ENCODE results near the gene ABR.
"Not testable (repeated sequence)": the region's sequence is repeated elsewhere in the genome, so short reads cannot be mapped to it uniquely, and the experiment has no call there.

Gene ABR

DNA sequence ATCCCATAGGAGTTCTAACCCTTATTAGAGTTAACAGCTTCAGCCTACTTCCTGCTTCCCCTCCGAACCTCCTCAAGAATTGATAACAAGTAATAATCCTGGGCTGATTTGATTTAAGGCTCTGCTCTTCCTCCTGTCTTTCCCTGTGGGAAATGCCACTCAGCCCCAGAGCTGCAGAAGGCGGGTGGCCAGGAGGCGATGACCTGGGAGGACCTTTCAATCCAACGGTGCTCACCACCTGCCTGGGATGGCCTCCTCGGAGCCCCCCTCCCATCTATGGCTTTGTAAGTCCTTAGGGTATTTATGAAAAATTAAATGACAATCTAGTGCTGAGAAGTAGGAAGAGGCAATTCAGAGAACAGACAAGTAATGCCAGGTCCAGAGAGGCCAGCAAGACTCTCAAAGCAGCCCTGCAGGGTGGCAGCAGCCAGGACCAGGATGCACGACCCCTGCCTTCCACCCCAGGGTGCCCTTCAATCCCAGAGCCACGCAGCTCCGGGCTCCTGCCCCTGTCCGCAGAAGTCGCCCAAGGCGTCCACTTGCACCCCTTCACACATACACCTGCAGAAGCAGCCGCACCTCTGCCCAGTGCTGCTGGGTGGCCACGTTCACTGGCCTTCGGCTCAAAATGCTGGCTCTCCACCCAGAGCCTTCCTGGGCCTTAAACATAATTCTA lies 34.3 kb downstream of the ABR start:
- DNase-seq, result no peak

DNA sequence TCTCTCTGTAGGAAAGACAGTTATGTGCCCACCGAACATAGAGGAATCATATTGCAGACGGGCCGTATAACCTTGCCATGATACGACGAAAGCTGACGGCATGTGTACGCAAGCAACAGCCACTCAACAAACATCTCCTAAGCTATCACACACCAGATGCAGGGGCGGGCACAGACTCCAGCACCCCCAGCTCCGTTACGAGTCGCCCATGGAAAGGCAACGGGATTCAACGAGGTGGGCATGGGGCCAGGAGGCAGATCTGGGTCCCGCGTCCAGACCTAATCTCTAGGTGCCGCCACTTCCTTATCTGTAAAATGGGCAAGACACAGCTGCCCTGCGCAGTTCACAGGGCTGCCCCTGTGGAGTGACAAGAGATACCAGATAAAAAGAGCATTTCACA lies 35.6 kb downstream of the ABR start:
- no peak for DNase-seq

DNA sequence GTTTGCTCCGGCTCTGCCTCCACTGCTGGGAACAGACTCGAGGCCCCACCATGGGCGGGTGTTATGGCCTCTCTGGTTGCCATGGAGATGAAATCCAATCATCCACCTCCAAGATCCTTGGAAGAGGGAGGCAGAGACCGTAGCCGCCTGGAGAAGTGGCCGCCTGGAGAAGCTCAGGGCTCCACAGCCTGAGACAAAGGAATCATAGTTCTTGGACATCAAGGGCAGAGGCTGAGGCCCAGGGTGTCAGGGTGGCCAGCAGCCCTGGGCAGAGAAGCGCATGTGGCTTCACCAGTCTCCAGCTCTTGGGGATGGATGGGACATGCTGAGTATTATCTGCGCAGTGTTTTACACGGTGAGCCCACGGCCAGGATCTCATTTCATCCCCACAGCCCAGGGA lies 36.2 kb downstream of the ABR start:
- DNase-seq, result no peak

DNA sequence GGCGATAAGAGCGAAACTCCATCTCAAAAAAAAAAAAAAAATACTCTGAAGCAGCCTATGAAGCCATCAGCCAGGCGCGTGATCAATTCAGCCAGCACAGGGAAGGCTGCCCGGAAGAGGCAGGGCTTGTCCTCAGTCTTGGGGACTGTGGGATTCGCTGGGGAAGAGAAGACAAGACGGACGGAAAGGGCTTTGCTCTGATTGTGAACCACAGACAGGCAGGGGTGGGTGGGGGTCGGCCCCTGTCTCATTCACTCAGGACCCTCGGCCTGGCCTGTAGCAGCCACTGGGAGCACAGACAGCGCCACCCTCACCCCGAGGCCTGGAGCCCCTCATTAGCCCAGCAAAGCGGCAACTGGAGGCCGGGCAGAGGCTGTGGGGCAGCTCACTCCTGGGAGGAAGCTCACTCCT lies 37.2 kb downstream of the ABR start:
- no peak for DNase-seq

DNA sequence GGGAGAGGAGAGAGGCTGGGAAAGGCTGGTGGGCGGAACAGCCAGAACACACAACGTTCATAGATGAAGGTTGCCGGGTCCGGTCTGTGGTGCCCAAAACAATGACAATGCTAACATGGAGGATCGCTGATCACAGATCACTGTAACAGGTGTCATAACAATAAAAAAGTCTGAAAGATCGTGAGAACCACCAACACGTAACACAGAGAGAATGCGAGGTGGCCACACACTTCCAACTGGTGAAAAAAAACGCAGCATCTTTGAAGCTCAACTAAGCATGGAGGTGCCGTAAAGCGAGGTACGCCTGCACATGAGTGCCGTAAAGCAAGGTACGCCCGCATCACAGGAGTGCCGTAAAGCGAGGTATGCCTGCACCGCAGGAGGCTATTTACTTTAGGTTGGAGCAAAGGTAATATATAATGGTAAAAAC lies 42.3 kb downstream of the ABR start:
- DNase-seq, result no peak

DNA sequence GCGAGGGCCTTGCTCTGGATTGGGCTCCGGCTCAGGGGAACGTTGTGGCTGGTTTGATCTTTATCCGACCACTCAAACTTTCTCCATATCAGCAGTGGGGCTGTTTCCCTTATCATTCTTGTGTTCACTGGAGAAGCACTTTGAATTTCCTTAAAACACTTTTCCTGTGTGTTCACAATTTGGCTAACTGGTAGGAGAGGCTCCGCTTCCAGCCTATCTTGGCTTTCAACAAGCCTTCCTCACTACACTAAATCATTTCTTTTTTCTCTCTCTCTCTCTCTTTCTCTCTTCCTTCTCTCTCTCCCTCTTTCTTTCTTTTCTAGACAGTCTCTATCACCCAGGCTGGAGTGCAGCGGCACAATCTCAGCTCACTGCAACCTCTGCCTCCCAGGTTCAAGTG lies 43.0 kb downstream of the ABR start:
- DNase-seq, result no peak

DNA sequence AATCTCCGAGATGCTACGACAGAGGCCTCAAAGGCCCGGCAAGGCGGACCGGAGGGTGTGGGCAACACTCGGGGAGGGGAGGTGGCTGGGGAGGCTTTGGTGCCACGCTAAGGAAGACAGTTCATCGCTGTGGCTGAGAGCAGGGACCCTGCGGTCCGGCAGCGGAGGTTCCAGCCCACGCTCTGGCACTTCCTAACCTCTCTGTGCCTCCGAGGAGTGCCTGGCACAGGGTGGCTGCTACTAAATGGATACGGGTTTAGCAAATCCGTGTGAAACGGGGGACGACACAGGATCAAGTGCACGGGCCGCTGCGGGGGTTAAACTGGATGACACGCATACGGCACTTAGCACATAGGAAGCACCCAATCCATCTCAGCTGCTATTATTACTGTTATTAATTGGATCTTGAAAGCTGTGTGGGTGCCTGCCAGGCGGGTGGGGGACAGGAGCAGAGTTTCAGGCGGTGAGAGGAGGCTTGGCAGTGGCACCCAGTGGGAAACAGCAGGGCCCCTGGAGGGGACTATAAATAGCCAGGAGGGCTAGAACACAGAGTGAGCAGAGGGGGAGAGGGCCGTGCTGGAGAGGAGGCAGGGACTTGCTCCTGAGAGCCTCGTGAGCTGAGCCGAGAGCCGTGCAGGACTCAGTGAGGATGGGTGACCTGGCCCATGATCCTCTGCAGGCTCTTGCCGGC lies 45.0 kb downstream of the ABR start:
- no peak for DNase-seq

DNA sequence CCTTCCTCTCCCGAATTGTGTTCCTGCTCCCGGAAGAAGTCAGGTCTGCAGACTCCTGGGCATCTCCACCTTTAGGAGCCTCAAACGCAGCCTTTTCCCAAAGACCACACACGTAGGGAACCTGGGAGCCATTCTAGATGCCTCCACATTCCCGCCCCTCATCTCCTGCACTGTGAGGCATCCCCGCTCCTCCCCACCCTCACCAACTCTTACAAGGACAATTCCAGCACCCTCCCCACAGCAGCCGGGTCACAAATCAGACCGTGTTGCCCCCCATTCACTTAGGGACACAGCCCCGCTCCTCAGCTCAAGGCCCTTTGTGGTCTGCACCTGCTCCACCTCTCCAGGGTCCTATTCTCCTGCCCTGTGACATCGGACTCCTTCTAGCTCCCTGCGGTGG lies 49.6 kb downstream of the ABR start:
- DNase-seq, result no peak

DNA sequence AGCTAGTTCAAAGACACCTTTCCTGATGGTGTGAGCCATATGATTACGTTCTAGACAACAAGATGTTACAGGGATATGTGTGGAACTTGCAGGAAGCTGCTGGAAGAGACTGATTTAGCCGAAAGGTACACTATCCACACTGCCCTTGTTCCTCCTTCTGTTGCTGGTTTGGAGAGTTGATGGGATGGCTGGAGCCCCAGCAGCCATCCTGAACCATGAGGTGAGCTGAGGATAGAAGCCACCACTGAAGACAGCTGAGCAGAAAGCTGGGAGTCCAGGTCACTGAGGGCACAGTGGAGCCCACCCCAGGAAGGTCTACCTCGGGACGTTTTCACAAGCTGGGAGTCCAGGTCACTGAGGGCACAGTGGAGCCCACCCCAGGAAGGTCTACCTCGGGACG lies 51.3 kb downstream of the ABR start:
- DNase-seq, result not testable (repeated sequence)

DNA sequence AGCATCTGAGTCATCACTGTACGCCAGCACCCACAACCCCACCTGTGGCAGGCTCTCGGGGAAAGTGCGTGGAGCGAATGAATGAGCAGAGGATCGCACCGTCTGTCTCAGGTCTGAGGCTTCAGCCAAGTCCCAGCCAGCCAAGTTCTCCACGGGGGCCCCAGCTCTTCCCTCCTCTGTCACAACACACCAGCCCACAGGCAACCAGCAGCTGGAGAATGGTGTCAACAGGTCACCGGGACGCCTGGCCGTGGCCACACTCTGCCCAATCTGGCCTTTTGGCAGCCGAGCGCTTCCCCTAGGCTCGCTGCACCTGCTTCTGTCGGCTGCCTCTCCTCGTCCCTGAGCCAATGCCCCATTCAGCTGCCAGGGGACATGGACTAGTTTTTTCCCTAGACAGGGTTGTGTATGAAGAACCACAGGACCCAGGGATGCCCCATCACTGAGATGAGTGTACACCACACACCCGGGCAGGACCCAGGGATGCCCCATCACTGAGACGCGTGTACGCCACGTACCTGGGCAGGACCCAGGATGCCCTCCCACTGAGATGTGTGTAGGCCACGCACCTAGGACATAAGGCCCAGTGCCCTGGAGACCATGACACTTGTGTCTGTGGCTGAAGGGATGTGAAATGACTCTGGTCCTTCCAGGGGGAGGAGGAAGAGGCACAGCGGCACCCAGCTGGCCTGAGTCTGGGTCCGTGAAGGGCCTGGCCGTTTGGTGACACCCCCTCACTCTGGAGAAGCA lies 52.8 kb downstream of the ABR start:
- DNase-seq, result no peak

DNA sequence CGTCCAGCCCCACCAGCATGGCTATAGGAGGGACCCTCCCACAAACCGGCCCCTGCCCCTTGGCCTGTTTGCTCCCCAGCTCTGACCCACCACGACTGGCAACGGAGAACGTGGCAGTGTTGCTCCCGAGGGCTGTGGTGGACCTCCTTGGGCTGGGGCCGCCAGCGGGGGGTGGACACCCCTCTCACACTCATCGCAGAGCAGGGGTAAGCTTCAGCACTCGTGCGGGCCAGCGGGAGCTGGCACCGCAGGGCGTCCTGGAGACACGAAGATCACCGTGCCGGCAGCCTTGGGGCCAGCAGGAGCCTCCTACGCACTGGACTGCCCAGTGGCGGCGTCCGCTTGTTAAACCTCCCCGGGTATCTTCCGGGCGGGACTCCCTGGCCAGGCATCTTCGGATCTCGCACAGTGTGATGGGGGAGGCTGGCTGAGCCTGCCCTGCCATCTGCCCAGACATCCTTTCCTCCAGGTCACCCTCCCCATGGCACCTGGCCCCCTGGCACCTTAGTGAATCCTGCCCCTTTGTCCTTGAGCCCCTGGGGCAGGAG lies 53.5 kb downstream of the ABR start:
- DNase-seq, result no peak

DNA sequence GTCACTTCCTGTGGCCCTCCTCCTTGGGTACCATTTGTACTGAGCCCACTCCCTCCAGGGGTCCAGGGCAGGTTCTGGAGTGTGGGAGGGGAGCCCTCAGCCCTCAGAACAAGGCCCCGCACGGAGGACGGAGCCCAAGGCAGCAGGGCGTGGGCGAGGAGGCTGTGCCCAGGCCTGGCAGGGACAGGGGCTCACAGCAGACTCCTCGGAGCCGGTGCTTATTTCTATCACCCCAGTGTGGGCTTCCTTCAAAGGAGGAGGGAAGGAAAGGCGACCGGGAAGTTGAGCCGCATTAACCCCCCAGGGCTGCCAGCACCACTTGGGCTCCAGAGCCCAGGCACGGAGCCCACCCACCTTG lies 54.0 kb downstream of the ABR start:
- DNase-seq, result no peak

DNA sequence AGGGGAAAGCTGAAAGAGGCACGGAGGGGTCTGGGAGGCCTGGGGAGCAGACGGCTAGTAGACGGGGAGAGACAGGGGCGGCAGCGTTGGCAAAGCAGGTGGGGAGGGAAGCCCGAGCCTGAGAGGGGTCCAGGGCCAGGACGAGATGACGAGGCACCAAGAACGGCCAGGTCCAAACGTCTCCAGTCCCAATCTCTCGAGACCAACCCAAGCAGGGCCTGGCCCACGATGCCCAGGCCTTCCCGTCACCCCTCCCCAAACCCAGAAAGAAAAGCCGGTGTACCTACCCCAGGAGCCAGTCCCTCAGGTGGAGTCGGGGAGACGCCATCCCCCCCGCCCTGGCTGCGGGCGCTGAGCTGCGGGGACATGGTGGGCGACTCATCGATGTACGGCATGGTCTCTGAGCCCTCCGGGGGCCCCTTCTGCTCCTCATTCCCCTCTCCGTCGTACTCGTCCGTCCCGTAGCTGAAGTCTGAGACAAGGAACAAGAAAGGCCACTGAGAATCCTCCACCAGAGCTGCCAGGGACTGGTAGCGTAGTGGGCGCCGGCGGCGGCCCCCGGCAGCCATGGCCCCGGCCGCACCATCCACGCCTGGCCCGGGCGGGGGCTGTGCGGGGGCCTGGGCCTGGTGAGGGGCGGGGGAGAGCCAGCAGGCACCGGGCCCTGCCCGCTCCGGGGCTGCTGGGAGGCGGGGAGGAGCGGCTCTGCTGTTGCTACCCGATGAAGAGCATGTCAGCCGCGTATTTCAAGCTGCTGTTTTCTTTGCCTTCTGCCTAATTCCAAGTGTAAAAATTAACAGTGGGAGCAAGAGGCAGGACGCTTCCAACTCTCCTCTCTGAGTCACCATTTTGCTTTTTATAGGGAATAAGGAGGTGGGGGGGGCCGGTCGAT lies 54.6 kb downstream of the ABR start:
- DNase-seq, result no peak

DNA sequence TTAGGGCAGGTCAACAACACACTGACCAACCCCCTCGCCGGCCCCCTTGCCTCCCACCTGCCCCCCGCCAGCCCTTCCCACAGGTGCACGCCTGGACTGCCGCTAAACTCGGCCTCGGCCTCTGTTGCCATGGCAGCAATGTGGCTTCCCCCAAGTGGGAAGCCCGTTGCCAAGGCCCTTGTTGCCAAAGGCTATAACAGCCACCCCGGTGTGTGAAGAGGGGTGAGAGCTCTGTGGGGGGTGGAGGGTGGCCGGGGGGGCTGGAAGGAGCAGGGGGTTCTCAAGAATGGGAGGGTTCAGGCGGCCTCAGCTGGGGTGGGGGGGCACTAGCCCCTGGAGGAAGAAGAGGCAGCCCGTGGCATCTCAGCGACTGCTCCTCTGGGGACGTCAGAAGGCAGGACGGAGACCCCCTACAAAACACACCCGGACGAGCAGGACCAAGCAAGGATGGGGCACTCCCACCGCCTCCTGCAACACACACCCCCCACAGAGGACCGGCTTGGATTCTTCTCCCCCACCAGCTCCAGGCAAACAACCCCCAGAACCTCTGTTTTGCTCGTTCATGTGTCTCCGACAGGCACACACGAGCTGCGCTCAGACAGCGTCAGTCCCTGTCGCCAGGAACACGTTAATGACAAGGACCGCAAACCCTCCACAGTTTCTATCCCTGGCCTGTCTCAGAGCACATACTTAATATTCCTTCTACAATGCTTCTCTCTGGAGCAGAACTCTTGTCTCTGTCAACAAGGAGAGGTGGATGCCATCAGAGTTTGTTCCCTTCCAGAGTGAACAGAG lies 55.7 kb downstream of the ABR start:
- DNase-seq, result no peak

DNA sequence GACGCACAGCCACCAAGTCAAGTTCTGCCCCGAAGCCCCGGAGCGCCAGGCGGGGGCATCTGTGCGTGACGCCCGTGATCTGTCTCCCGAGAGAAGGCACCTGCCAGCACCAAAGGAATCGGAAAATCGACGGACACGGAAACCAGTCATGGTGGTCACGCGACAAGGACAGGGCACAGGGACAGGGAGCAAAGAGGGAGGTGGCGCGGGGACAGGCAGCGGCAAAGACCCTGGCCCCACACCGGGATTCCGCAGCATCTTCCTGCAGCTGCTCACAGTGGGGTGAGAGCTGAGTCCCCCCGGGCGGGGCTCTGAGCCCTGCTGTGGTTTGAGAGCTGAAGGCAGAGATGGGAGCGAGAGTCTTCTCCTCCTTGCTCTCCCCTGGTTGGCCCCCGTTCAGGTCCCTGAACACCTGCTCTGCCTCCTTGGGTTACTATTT lies 56.4 kb downstream of the ABR start:
- no peak for DNase-seq

DNA sequence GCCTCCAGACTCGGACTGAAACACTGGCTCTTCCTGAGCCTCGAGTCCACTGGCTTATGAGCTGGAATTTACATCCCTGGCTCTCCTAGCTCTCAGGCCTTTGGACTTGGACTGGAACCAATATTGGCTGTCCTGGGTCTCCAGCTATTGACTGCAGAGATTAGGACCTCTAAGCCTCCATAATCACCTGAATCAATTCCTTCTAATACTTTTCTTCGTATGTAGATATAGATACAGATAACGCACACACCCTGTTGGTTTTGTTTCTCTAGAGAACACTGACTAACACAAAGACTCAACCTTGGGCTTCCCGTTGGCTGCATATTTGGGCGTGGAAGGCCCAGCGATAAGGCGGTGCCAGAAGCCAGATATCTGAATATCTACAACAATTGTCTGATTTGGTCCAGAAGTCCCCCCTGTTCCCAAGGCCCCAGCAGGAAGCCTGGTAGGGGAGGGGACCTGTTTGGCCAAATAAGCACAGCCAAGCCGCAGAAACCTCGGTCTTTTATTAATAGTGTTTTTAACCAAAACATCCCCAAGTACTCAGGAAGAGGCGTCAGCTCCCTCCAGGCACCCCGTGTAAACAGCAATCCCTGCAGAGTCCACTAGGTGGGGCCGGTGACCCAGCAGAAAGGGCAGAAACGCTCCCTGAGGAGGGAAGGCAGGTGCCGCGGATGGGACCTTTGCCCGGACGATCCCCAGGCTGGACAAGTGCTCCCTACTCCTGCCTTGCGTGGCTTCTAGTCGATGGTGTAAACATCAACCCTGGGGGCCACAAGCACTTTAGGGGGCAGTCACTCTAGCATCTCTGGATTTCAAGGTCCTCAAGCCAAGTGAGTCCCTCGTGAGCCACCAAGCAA lies 57.0 kb downstream of the ABR start:
- DNase-seq, result peak; percentile 33

DNA sequence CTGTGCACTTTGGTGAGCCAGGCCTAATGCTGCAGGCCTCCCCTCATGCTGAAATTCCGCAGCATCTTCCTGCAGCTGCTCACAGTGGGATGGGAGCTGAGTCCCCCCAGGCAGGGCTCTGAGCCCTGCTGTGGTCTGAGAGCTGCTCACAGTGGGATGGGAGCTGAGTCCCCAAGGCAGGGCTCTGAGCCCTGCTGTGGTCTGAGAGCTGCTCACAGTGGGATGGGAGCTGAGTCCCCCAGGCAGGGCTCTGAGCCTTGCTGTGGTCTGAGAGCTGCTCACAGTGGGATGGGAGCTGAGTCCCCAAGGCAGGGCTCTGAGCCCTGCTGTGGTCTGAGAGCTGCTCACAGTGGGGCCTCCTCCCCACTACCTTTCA lies 58.4 kb downstream of the ABR start:
- DNase-seq, result not testable (repeated sequence)

DNA sequence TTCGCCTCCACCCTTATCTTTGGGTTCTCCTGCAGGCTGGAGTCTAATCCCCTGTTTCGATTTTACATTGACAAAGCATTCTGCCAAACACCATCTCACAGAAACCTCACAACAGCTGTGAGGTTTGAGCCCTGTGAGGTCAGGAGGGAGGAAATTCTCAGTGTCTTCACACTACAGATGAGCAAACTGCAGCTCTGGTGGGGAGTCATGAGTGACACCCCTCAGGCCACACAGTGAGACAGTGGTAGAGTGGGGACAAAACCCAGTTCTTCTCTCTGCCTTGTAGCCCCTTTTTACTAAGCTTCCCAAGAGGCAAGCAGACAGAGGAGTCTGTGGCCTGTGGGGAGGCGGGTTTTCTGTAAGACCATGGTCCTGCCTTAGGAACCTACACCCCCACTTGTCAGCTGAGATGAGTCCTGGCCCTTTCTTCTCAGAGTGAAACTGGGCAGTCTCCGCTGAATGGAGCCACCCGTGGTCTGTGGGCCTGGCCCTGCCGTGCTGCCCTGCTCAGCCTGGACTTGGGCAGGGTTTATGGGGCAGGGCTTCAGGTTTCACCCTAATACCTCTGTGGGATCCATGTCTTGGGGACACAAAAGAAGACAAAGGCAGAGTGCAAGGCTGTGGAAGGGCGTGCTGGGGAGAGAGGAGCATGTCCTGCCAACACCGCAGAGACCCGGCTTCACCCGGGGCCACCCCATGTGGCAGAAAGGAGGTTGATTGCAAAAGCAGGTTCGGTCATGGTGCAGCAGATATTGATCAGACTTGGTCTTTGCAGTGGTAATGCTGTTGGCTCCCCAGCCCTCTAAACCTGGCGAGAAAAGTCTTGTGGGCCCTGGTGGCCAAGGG lies 59.0 kb downstream of the ABR start:
- DNase-seq, result no peak

DNA sequence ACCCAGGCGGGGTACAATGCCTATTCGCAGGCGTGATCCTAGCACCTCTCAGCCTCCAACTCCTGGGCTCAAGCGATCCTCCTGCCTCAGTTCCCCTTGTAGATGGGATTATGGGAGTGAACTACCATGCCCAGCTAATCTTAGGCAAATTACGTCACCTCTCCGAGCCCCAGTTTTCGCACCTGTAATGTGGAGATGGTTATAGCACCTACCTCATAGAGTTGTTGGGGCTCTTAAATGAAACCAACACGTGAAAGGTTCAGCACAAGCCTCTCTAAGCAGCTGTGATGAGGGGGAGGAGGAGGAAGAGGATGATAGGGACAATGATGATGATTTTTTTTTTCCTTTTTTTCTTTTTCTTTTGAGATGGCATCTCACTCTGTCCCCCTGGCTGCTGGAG lies 59.9 kb downstream of the ABR start:
- DNase-seq, result no peak

DNA sequence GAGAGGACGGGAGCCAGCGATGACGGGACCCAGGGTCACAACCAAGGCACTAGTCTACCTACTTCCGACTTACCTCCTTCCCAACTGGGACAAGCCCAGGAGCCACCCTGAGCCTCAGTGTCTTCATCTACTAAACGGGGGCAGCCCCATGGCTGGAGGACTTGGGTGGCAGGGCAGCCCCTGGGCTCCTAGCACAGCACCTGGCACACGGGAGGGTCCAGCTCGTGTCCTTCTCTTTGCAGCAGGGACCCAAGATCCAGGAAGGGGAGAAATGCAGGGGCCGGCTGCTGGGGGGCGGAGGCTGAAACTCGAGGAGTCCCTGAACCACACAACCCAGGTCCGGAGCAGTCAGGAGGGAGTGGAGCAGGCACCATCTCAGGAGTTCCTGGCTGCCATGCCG lies 63.2 kb downstream of the ABR start:
- DNase-seq, result no peak

All from MV-4-11 (cell line).